HEK293T (cell line): Measurements from ENCODE around the gene LIN52.
A peak's percentile ranks its signal among the peaks of the same experiment; 100 is the strongest.

Experiments
- CTCF ChIA-PET: fragments of 350-600 bp; formaldehyde crosslinking; extraction: SDS; loops from one replicate; lab custom pipeline; 2021; ENCODE audit warnings: antibody characterized with exemption, inconsistent platforms; lab: Yijun Ruan, JAX
- POLR2A ChIA-PET: fragments of 350-600 bp; formaldehyde crosslinking; extraction: SDS; loops from one replicate; lab custom pipeline; 2020; ENCODE audit warnings: antibody characterized with exemption, inconsistent platforms; lab: Yijun Ruan, JAX
- DNase-seq: peaks from one replicate; pipeline ENCODE4 v3.0.0; 2012; ENCODE audit warnings: mixed read lengths; ENCODE audit errors: extremely low spot score
- ARNT ChIP-seq: fragments of 450-650 bp; IDR thresholded peaks from 2 replicates; pipeline ENCODE4 v1.6.1; 2017; ENCODE audit warnings: mild to moderate bottlenecking
- BHLHE40 ChIP-seq: fragments of 450-650 bp; IDR thresholded peaks from 2 replicates; pipeline ENCODE4 v1.6.1; 2016; ENCODE audit warnings: mild to moderate bottlenecking, moderate library complexity, borderline replicate concordance
- CTBP1 ChIP-seq: fragments of 450-650 bp; IDR thresholded peaks from 2 replicates; pipeline ENCODE4 v1.6.1; 2016; ENCODE audit warnings: borderline replicate concordance
- ELF4 ChIP-seq: fragments of 450-650 bp; IDR thresholded peaks from 2 replicates; pipeline ENCODE4 v1.6.1; 2017; ENCODE audit warnings: antibody characterized with exemption
- FOXA1 ChIP-seq: fragments of 450-650 bp; IDR thresholded peaks from 2 replicates; pipeline ENCODE4 v1.6.1; 2016; ENCODE audit warnings: mild to moderate bottlenecking
- FOXK2 ChIP-seq: fragments of 450-650 bp; IDR thresholded peaks from 2 replicates; pipeline ENCODE4 v1.6.1; 2016; ENCODE audit warnings: mild to moderate bottlenecking
- FOXM1 ChIP-seq: fragments of 450-650 bp; IDR thresholded peaks from 2 replicates; pipeline ENCODE4 v1.6.1; 2017; ENCODE audit warnings: mild to moderate bottlenecking, borderline replicate concordance
- HDGF ChIP-seq: fragments of 450-650 bp; IDR thresholded peaks from 2 replicates; pipeline ENCODE4 v1.6.1; 2017; ENCODE audit warnings: antibody characterized with exemption, borderline replicate concordance
- L3MBTL2 ChIP-seq: fragments of 450-650 bp; conservative IDR thresholded peaks from 2 replicates; pipeline ENCODE4 v1.6.1; 2016; ENCODE audit warnings: mild to moderate bottlenecking
- LEF1 ChIP-seq: fragments of 450-650 bp; IDR thresholded peaks from 2 replicates; pipeline ENCODE4 v1.6.1; 2017; ENCODE audit warnings: mild to moderate bottlenecking, borderline replicate concordance
- NFRKB ChIP-seq: fragments of 450-650 bp; IDR thresholded peaks from 2 replicates; pipeline ENCODE4 v1.6.1; 2016; ENCODE audit warnings: mild to moderate bottlenecking, moderate library complexity
- SP1 ChIP-seq: fragments of 450-650 bp; IDR thresholded peaks from 2 replicates; pipeline ENCODE4 v1.6.1; 2017
- SUZ12 ChIP-seq: fragments of 450-650 bp; IDR thresholded peaks from 2 replicates; pipeline ENCODE4 v1.6.1; 2016; ENCODE audit warnings: mild to moderate bottlenecking
- TARDBP ChIP-seq: fragments of 450-650 bp; IDR thresholded peaks from 2 replicates; pipeline ENCODE4 v1.6.1; 2016
- ZNF384 ChIP-seq: fragments of 450-650 bp; IDR thresholded peaks from 2 replicates; pipeline ENCODE4 v1.6.1; 2016
- TF ChIP-seq, protein P1 (sequence below): fragments of 450-650 bp; IDR thresholded peaks from 2 replicates; pipeline ENCODE4 v1.6.1; 2016

LIN52 gene

DNA sequence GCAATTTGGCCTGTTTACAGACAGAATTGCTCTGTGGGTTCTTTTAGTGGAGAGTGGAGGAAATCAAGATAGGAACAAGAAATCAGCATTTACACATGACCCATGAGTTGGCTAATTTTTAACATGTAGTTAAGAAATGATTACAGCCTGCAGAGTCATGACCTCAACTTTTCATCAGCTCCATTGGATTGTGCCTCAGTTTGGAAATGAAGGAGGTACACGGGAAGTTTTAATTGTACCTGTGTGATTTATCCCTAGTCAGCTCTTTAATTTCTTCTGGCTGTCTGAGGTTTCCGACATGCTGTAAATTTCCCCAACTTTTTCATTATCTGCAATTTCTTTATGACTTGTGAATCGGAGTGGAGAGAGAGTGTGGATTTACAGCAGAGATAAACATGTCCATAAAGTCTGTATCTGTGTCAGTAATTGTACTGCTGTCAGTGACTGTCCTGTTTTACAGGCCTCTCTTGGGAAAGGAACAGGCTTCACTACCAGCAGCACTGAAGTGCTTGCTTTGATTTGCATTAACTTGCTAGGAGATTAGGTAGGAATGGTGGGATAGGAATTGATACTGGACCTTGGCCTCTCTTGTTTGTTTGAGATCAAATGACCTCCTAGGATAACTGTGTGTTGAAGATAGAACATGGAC is 49.2 kb downstream of the LIN52 start:
- TF ChIP-seq, protein P1, sequence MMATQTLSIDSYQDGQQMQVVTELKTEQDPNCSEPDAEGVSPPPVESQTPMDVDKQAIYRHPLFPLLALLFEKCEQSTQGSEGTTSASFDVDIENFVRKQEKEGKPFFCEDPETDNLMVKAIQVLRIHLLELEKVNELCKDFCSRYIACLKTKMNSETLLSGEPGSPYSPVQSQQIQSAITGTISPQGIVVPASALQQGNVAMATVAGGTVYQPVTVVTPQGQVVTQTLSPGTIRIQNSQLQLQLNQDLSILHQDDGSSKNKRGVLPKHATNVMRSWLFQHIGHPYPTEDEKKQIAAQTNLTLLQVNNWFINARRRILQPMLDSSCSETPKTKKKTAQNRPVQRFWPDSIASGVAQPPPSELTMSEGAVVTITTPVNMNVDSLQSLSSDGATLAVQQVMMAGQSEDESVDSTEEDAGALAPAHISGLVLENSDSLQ: peak; percentile 58
- no peak for TF ChIP-seq BHLHE40
- no peak for TF ChIP-seq ZNF384
- TF ChIP-seq TARDBP: no peak
- POLR2A ChIA-PET: interaction anchor here (0.7 kb wide), 1 partner anchor 147 kb away, joined by 3 read pairs; no protein-coding TSS in a partner anchor
- CTCF ChIA-PET: no interaction called here
- DNase-seq: peak; percentile 13

DNA sequence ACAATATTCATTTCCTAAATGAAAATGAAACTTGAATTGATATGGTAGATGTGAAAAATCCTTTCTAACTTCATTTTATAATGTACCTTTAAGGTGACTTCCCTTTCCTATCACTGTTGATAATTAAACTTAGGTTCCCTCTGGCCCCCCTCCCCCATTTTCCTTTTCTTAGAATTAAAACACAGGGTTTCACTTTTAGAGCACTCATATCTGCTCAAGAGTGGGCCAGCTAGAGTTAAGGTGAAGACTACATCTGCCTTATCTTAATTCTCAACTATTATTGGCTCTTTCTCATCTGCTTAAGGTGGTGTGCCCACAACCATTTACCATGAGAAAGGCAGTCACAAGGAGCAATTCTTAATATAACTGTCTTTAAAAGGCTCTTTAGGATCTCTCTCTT is 49.7 kb downstream of the LIN52 start:
- DNase-seq: no peak
- TF ChIP-seq FOXK2: no peak
- ChIA-PET POLR2A (no interaction called here), CTCF (no interaction called here)

GRCh38 chr14:74135426-74135825 is 50.7 kb downstream of the LIN52 start:
- TF ChIP-seq L3MBTL2 (no peak), SP1 (no peak), CTBP1 (no peak), TARDBP (no peak), ELF4 (no peak), FOXA1 (no peak), FOXK2 (no peak), ZNF384 (no peak), HDGF (no peak)
- TF ChIP-seq, protein P1: no peak
- no peak for DNase-seq
- ChIA-PET CTCF (no interaction called here), POLR2A (no interaction called here)

DNA sequence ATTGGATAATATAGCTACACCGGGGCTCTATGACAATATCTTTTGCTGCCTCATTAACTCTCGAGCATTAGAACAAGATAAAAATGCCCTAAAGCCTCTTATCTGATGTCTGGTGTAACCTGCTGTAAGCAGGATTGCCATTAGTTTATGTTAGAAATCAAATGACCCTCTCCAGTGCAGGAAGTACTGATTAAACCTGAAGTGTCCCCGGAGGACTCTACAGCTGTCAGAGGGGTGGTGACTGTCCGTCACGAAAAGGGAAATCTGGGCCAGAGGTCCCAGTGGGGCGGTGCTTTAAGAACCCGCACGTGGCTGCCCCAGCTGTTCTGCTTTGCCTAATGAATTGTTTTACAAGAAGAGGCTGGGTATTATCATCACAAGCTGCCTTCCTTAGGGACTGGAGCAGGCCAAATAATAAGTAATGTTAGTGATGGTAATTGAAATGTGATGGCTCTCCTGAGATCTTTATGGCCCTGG is 55.7 kb downstream of the LIN52 start:
- ChIA-PET CTCF (interaction anchor here (0.7 to 1.3 kb wide), 2 partner anchors 10 to 126 kb away, joined by 3 read pairs; no protein-coding TSS in a partner anchor), POLR2A (interaction anchor here (1.1 to 1.3 kb wide), 2 partner anchors 9 to 122 kb away, joined by 3 read pairs; partner anchors contain the start of genes BBOF1 and ENTPD5)
- DNase-seq: peak; percentile 54
- TF ChIP-seq CTBP1: no peak; the same call in 1 of the 2 replicates
- TF ChIP-seq, protein P1: peak; percentile 60

DNA sequence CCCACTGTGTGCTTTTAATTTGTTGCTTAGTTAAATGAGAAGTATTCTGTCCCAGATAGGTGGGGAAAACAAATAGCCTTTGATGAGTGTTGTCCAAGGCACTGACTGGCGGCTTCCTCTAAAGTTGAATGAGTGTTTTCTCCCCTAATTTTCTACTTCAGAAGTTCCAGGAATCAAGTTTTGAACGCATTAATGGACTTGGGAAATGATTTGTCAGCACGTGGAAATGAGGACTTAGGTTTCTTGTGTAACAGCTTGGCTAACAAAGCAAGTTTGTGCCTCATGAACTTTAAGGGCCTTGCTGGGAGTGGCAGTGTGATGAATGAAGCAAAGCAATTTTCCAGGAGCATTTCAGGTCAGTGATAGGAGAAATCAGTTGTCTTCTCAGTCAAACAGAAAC is 56.9 kb downstream of the LIN52 start:
- ChIA-PET CTCF (interaction anchor here (1.3 kb wide), 1 partner anchor 9 kb away, joined by 3 read pairs; no protein-coding TSS in a partner anchor), POLR2A (no interaction called here)
- TF ChIP-seq TARDBP (no peak), CTBP1 (no peak), ELF4 (no peak)
- no peak for DNase-seq

GRCh38 chr14:74142523-74142922 is 57.8 kb downstream of the LIN52 start:
- DNase-seq: no peak
- ChIA-PET CTCF (no interaction called here), POLR2A (no interaction called here)
- TF ChIP-seq FOXA1: no peak
- no peak for TF ChIP-seq HDGF

DNA sequence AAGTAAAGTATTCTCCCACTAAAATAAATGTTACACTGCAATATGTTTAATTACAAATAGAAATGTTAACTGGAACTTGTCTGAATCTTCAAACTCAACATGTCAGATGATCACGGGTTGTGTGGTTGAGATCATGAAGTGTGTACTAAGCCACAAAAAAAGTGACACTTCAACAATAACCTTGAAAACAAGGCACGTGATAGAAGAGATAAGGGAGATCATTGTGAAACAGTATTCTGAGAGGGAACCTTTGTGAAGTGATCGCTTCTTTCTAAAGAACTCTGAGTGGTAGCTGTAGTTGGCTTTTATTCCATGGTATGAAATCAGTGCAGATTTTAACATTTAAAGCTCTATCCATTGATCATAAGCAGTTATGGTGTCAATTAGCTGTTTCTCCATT is 60.0 kb downstream of the LIN52 start:
- POLR2A ChIA-PET: no interaction called here
- CTCF ChIA-PET: no interaction called here
- TF ChIP-seq ARNT (no peak), SUZ12 (no peak), ELF4 (no peak), L3MBTL2 (no peak), ZNF384 (no peak), NFRKB (no peak), CTBP1 (no peak), FOXM1 (no peak), HDGF (no peak), FOXK2 (no peak), LEF1 (no peak), SP1 (no peak), BHLHE40 (no peak), FOXA1 (no peak), TARDBP (no peak)
- TF ChIP-seq, protein P1: no peak
- DNase-seq: no peak
